WERI-Rb-1 (cell line): Measurements from ENCODE around the gene RAPH1.
"Not testable (repeated sequence)": the region's sequence is repeated elsewhere in the genome, so short reads cannot be mapped to it uniquely, and the experiment has no call there.

Experiments
- DNase-seq: peaks from one replicate; pipeline ENCODE4 v3.0.0-alpha.2; 2020
- H3K27ac ChIP-seq: fragments of 250-450 bp; sonication (Bioruptor Pico); 2 replicates; pipeline ENCODE4 v1.5.1; 2020; ENCODE audit warnings: mild to moderate bottlenecking, moderate library complexity
- H3K27me3 ChIP-seq: fragments of 250-450 bp; sonication (Bioruptor Pico); 2 replicates; pipeline ENCODE4 v1.5.1; 2021; ENCODE audit warnings: mild to moderate bottlenecking, low read depth, moderate library complexity; ENCODE audit not compliant: insufficient read depth, severe bottlenecking
- H3K36me3 ChIP-seq: fragments of 250-450 bp; sonication (Bioruptor Pico); 2 replicates; pipeline ENCODE4 v1.5.1; 2020; ENCODE audit warnings: mild to moderate bottlenecking, moderate library complexity
- H3K4me3 ChIP-seq: 2 replicates; pipeline ENCODE4 v1.5.1; 2011; ENCODE audit warnings: low read depth, mild to moderate bottlenecking, control low read depth, low read length
- H3K9me3 ChIP-seq: fragments of 250-450 bp; sonication (Bioruptor Pico); 2 replicates; pipeline ENCODE4 v1.5.1; 2021; ENCODE audit warnings: mild to moderate bottlenecking, moderate library complexity; ENCODE audit not compliant: severe bottlenecking
- TF ChIP-seq, protein P1 (sequence below): IDR thresholded peaks from 2 replicates; pipeline ENCODE4 v1.5.1; 2011; ENCODE audit warnings: low read depth, mild to moderate bottlenecking, control low read depth, inconsistent platforms, low read length

RAPH1 gene

GRCh38 chr2:203396667-203397066 lies 138.4 kb downstream of the RAPH1 start:
- H3K36me3 ChIP-seq = peaks cover 15% of the 10 kb centered on the region
- no peak overlapping the region for H3K4me3 ChIP-seq
- no peak overlapping the region for H3K27ac ChIP-seq
- TF ChIP-seq, protein P1, sequence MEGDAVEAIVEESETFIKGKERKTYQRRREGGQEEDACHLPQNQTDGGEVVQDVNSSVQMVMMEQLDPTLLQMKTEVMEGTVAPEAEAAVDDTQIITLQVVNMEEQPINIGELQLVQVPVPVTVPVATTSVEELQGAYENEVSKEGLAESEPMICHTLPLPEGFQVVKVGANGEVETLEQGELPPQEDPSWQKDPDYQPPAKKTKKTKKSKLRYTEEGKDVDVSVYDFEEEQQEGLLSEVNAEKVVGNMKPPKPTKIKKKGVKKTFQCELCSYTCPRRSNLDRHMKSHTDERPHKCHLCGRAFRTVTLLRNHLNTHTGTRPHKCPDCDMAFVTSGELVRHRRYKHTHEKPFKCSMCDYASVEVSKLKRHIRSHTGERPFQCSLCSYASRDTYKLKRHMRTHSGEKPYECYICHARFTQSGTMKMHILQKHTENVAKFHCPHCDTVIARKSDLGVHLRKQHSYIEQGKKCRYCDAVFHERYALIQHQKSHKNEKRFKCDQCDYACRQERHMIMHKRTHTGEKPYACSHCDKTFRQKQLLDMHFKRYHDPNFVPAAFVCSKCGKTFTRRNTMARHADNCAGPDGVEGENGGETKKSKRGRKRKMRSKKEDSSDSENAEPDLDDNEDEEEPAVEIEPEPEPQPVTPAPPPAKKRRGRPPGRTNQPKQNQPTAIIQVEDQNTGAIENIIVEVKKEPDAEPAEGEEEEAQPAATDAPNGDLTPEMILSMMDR = peak; percentile 51
- no peaks in the 10 kb centered on the region for H3K9me3 ChIP-seq
- no peaks in the 10 kb centered on the region for H3K27me3 ChIP-seq
- peak; percentile 39 for DNase-seq

- TF ChIP-seq, protein P1 = no peak
- no peak overlapping the region for H3K4me3 ChIP-seq
- no peak overlapping the region for H3K27ac ChIP-seq
- H3K9me3 ChIP-seq = no peaks in the 10 kb centered on the region
- peaks cover 17% of the 10 kb centered on the region for H3K36me3 ChIP-seq
- no peaks in the 10 kb centered on the region for H3K27me3 ChIP-seq
- no peak for DNase-seq
Observed at GRCh38 chr2:203395858-203396257, 139.2 kb downstream of the RAPH1 start.

DNA sequence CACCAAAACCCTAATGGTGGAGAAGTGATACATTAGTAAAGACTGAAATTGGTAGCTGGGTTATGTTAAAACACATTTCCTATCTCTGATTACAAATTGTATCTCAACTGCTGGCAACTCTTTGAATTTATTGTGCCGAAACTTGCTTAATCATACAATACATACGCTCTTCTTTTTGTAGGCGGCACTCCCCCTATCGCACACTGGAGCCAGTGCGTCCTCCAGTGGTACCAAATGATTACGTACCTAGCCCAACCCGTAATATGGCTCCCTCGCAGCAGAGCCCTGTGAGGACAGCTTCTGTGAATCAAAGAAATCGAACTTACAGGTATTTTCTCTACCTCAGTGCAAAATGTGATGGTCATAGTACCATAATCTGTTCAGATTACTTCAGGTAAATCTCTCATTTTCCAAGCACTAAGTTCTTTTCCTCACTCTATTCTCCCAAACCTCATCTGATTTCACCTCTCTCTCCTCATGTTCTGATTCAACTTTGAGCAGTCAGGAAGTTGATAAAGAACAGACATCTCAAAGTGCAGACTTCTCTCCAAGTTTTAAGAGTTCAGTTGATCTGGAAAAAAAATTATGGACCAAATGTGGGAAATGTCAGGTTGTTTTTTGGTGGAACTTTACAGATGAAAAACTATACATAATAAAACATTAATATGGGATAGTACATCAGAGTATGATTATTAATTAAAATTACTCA lies 140.4 kb downstream of the RAPH1 start:
- no peaks in the 10 kb centered on the region for H3K9me3 ChIP-seq
- DNase-seq = no peak
- TF ChIP-seq, protein P1 = 0 out of 2 replicates have a peak, but pooled peaks have one; percentile 21
- no peak overlapping the region for H3K4me3 ChIP-seq
- no peak overlapping the region for H3K27ac ChIP-seq
- H3K36me3 ChIP-seq = peaks cover 18% of the 10 kb centered on the region
- no peaks in the 10 kb centered on the region for H3K27me3 ChIP-seq

GRCh38 chr2:203388153-203388552 lies 146.9 kb downstream of the RAPH1 start:
- not testable (repeated sequence) for DNase-seq, H3K4me3 ChIP-seq, H3K27ac ChIP-seq, H3K27me3 ChIP-seq, H3K9me3 ChIP-seq
- H3K36me3 ChIP-seq = peaks cover 17% of the 10 kb centered on the region

GRCh38 chr2:203383038-203383437 lies 152.1 kb downstream of the RAPH1 start:
- DNase-seq = no peak
- TF ChIP-seq, protein P1 = no peak

DNA sequence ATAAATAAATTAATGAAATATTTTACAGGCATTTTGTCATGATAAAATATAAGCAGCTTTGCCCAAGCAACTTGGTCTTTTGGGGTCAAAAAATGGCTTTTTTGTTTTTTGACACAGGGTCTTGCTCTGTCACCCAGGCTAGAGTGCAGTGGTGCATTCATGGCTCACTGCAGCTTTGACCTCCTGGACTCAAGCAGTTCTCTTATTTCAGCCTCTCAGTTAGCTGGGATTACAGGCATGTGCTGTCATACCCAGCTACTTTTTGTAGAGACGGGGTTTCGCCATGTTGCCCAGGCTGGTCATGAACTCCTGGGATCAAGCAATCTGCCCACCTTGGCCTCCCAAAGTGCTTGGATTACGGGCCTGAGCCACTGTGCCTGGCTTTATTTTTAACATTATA lies 155.9 kb downstream of the RAPH1 start:
- Histone ChIP-seq H3K9me3 (no peaks in the 10 kb centered on the region), H3K36me3 (peaks cover 13% of the 10 kb centered on the region), H3K27me3 (no peaks in the 10 kb centered on the region), H3K27ac (no peak overlapping the region), H3K4me3 (no peak overlapping the region)
- DNase-seq = no peak
- TF ChIP-seq, protein P1 = no peak

More at GRCh38 chr2:203383038-203383437, 152.1 kb downstream of the RAPH1 start:
- H3K4me3 ChIP-seq = no peak overlapping the region
- no peak overlapping the region for H3K27ac ChIP-seq
- no peaks in the 10 kb centered on the region for H3K27me3 ChIP-seq
- peaks cover 15% of the 10 kb centered on the region for H3K36me3 ChIP-seq
- H3K9me3 ChIP-seq = no peaks in the 10 kb centered on the region
